ENCODE data around the gene AHNAK2. TPM values are rescaled to one million over a fixed set of nuclear protein-coding genes. Genes with fewer than 3 reads are reported as not detected.

The AHNAK2 gene
- total and polyA plus RNA-seq, 2 donors (not counting 1 experiment from before 2014, with no cell fraction given), result 6.6 to 106 TPM

DNA sequence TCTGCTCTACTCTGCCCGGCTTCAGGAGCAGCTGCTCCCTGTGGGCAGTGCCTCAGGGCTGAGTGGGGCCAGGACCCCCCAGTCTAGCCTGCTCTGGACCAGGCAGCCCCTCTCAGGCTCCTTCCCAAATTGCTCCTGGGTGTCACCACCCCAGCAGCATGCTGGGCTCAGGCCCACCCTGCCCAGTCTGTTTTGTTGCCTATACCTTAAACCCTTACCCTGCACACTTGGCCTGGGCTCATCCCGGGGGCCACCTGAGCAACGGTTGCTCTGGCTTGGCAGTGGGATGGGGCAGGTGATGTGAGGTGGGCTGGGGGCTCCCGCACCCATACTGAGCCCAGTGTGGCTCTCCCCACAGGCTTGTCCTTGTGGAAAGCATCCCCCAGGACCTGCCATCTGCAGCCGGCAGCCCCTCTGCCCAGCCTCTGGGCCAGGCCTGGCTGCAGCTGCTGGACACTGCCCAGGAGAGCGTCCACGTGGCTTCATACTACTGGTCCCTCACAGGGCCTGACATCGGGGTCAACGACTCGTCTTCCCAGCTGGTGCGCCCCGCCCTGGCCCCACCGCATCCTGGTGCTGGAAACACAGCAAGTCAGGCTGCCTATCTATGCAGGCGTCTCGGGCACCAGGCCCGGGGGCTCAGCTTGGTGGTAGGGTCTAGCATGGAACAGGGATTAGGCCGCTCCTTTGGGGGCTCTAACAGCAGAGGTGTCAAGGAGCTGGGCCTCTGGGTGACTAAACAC is 49.6 kb downstream of the AHNAK2 start:
- Histone ChIP-seq H3K4me3 (replicated peaks in 1 of 4; ENCODE audit: control extremely low read depth in 1 of 4, insufficient read depth in 1 of 4, low read depth in 3 of 4, low read length in 4 of 4) (no peak overlapping the region), H3K4me2 (ENCODE audit: extremely low read depth, insufficient read depth, low read length) (no peak overlapping the region), H3K27me3 (ENCODE audit: control insufficient read depth, insufficient read depth, low read length) (no peaks in the 10 kb centered on the region), H3K9me3 (ENCODE audit: control insufficient read depth, insufficient read depth, low read depth, low read length) (no peaks in the 10 kb centered on the region), H3K36me3 (ENCODE audit: control insufficient read depth, insufficient read depth, low read length) (no peaks in the 10 kb centered on the region), H3K79me2 (ENCODE audit: control insufficient read depth, insufficient read depth, low read length) (no peaks in the 10 kb centered on the region), H2AFZ (ENCODE audit: low read length) (no peak overlapping the region), H3K9ac (ENCODE audit: insufficient read depth, low read length) (no peak overlapping the region), H3K4me1 (ENCODE audit: control insufficient read depth, extremely low read depth, insufficient read depth, low read length) (no peaks in the 10 kb centered on the region), H4K20me1 (ENCODE audit: control insufficient read depth, extremely low read depth, insufficient read depth, low read length) (no peaks in the 10 kb centered on the region), H3K27ac (ENCODE audit: insufficient read depth, low read length) (no peak overlapping the region)
- TF ChIP-seq EZH2 (IDR thresholded peaks at IDR 0.05; ENCODE audit: low read length, missing control alignments), result no peak
- TF ChIP-seq, protein P1, sequence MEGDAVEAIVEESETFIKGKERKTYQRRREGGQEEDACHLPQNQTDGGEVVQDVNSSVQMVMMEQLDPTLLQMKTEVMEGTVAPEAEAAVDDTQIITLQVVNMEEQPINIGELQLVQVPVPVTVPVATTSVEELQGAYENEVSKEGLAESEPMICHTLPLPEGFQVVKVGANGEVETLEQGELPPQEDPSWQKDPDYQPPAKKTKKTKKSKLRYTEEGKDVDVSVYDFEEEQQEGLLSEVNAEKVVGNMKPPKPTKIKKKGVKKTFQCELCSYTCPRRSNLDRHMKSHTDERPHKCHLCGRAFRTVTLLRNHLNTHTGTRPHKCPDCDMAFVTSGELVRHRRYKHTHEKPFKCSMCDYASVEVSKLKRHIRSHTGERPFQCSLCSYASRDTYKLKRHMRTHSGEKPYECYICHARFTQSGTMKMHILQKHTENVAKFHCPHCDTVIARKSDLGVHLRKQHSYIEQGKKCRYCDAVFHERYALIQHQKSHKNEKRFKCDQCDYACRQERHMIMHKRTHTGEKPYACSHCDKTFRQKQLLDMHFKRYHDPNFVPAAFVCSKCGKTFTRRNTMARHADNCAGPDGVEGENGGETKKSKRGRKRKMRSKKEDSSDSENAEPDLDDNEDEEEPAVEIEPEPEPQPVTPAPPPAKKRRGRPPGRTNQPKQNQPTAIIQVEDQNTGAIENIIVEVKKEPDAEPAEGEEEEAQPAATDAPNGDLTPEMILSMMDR (conservative IDR thresholded peaks at IDR 0.05 in 1 of 2, IDR thresholded peaks at IDR 0.05 in 1 of 2; ENCODE audit: low read depth in 1 of 2, low read length in 2 of 2), result no peak
- no peak for DNase-seq (ENCODE audit: low read depth in 2 of 2)

DNA sequence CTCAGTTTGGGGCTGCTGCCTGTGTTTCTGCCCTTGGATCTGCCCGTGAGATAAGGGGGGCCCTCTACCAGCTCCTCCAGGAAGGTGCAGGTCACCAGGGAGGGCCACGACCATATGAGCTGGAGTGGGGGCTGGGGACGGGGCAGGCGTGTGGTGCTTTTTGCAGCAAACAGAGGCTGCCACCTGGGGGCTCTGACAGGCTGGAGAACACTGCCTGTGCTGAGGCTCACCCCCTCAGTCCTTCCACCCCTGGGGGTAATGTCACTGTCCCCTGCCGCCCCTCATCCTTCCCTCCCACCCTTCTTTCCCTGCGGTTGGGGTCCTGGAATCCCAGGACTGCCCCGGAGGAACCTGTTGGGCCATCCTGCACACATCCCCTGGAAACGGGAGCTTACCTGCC is 50.3 kb downstream of the AHNAK2 start:
- TF ChIP-seq EZH2 (IDR thresholded peaks at IDR 0.05; ENCODE audit: low read length, missing control alignments), result no peak
- TF ChIP-seq, protein P1 (conservative IDR thresholded peaks at IDR 0.05 in 1 of 2, IDR thresholded peaks at IDR 0.05 in 1 of 2; ENCODE audit: low read depth in 1 of 2, low read length in 2 of 2), result no peak
- no peak overlapping the region for H3K9ac ChIP-seq (ENCODE audit: insufficient read depth, low read length)
- no peaks in the 10 kb centered on the region for H3K79me2 ChIP-seq (ENCODE audit: control insufficient read depth, insufficient read depth, low read length)
- H3K9me3 ChIP-seq (ENCODE audit: control insufficient read depth, insufficient read depth, low read depth, low read length), result no peaks in the 10 kb centered on the region
- H3K27me3 ChIP-seq (ENCODE audit: control insufficient read depth, insufficient read depth, low read length), result no peaks in the 10 kb centered on the region
- DNase-seq (ENCODE audit: low read depth in 2 of 2), result no peak
- H3K4me3 ChIP-seq (replicated peaks in 1 of 4; ENCODE audit: control extremely low read depth in 1 of 4, insufficient read depth in 1 of 4, low read depth in 3 of 4, low read length in 4 of 4), result no peak overlapping the region
- no peak overlapping the region for H3K4me2 ChIP-seq (ENCODE audit: extremely low read depth, insufficient read depth, low read length)
- no peaks in the 10 kb centered on the region for H3K4me1 ChIP-seq (ENCODE audit: control insufficient read depth, extremely low read depth, insufficient read depth, low read length)
- H4K20me1 ChIP-seq (ENCODE audit: control insufficient read depth, extremely low read depth, insufficient read depth, low read length), result no peaks in the 10 kb centered on the region
- no peak overlapping the region for H3K27ac ChIP-seq (ENCODE audit: insufficient read depth, low read length)
- no peak overlapping the region for H2AFZ ChIP-seq (ENCODE audit: low read length)
- no peaks in the 10 kb centered on the region for H3K36me3 ChIP-seq (ENCODE audit: control insufficient read depth, insufficient read depth, low read length)

DNA sequence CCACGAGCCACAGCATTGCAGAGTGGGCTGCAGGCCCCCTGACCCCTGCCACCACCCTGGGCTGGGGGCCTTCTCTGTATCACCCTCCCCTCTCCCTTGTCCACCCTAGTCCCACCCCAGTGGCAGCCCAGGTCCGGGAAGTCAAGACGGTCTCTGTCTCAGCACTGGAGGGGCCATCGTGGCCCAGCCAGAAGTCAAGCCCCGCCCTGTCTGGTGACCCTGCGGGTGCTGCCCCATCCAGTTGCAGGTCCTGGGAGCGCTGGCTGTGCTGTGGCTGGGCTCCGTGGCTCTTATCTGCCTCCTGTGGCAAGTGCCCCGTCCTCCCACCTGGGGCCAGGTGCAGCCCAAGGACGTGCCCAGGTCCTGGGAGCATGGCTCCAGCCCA is 50.8 kb downstream of the AHNAK2 start:
- Histone ChIP-seq H3K27me3 (ENCODE audit: control insufficient read depth, insufficient read depth, low read length) (no peaks in the 10 kb centered on the region), H3K79me2 (ENCODE audit: control insufficient read depth, insufficient read depth, low read length) (no peaks in the 10 kb centered on the region), H3K27ac (ENCODE audit: insufficient read depth, low read length) (no peak overlapping the region), H3K4me1 (ENCODE audit: control insufficient read depth, extremely low read depth, insufficient read depth, low read length) (no peaks in the 10 kb centered on the region), H4K20me1 (ENCODE audit: control insufficient read depth, extremely low read depth, insufficient read depth, low read length) (no peaks in the 10 kb centered on the region), H3K9ac (ENCODE audit: insufficient read depth, low read length) (no peak overlapping the region), H3K9me3 (ENCODE audit: control insufficient read depth, insufficient read depth, low read depth, low read length) (no peaks in the 10 kb centered on the region), H3K4me3 (replicated peaks in 1 of 4; ENCODE audit: control extremely low read depth in 1 of 4, insufficient read depth in 1 of 4, low read depth in 3 of 4, low read length in 4 of 4) (no peak overlapping the region), H3K36me3 (ENCODE audit: control insufficient read depth, insufficient read depth, low read length) (no peaks in the 10 kb centered on the region), H2AFZ (ENCODE audit: low read length) (no peak overlapping the region), H3K4me2 (ENCODE audit: extremely low read depth, insufficient read depth, low read length) (no peak overlapping the region)
- DNase-seq (ENCODE audit: low read depth in 2 of 2), result no peak
- TF ChIP-seq, protein P1 (conservative IDR thresholded peaks at IDR 0.05 in 1 of 2, IDR thresholded peaks at IDR 0.05 in 1 of 2; ENCODE audit: low read depth in 1 of 2, low read length in 2 of 2), result no peak

All from fibroblast of lung (primary cell).